SKM-1 (cell line): ENCODE results near the gene IMPACT.

Experiments
- DNase-seq: peaks from one replicate; lab custom pipeline; 2025; ENCODE audit not compliant: unreplicated experiment; lab: John Stamatoyannopoulos, UW

IMPACT gene

DNA sequence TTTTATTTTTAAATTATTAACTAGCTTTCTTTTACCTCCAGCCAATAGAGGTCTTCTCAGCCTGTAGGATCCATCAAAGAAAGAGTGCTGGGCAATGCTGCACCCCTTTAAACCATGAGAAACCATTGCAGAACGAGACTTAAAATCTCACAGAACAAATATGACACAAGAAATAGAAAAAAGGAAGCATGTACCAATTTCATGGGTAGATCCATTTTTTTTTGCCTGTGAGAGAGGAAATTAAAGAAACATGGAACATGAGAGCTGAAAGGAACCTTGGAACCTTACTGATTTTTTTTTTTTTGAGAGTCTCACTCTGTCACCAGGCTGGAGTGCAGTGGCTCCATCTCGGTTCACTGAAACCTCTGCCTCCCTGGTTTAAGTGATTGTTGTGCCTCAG lies 47.9 kb downstream of the IMPACT start:
- no peak for DNase-seq

DNA sequence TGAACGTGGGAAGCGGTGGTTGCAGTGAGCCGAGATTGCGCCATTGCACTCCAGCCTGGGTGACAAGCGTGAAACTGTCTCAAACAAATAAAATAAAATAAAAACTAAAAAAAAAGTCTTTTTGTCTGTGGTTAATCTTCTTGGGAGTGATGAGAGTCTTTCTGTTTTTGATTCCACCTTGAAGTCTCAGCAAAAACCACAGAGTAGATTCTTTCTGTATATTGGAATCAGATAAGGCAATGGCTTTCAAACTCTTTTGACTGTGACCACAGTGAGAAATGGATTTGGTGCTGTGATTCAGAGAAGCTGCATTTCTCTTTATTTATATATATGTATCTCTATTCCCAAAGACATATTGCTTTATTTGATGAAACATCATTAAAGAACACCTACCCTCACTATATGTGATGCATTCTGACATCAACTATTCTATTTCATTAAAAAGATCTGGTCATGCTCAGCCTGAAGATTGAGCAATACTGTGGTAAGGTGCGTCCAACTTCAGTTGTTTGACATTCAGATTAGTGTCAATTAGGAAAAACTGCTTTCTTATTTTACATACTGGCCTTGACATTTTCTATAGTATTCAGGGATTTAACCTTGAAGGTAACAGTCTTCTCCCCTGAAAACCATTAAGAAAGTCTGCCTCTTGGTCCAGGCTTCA lies 49.6 kb downstream of the IMPACT start:
- DNase-seq = no peak

DNA sequence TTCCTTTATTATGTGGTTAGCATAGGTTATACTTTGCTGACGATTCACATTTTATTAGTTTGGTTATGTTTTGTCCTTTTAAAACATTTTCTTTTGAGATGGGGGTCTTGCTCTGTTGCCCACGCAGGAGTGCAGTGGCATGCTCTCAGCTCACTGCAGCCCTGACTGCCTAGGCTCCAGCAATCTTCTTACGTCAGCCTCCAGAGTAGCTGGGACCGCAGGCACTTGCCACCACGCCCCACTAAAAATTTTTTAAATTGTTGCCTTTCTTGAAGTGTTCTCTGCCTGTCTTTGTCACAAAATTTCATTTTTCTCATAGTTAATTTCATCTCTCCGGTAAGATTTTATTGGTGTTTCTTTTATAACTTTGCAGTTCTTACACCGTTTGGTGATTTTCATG lies 52.9 kb downstream of the IMPACT start:
- DNase-seq = no peak

DNA sequence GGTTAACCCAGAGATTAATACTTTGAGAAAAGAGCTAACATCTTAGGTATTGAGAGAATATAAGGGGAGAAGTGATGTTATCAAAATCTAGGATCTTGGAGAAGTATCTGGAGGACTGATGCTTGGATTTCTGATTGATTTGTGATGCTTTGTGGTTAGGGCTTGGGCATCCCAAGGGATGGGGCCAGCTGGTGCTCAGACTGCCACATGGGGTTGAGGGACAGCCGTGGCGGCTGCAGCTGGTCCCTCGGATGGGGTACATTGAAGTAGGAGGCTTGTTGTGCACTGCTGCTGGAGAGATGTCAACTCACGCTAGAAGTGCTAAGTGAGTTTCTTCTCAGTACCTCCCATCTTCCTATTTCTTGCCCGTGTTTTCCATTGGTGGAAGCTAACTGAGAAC lies 56.4 kb downstream of the IMPACT start:
- DNase-seq = no peak

DNA sequence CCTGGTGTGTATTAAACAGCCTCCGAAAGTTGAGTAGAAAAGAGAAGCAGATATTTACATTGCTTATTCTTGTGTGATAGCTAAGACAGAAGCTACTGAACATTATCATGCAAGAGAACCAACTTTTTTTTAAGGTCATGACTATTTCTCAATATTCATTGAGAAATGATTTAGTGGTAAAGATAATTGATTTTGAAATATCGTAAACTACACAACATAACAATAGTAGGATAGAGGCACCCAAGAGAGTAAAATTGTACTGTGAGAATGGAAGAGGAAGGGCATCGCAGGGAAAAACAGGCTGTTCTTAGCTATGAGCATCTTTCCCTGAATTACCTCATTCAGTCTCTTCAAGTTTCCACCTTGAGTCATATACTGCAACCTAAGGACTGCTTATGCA lies 59.2 kb downstream of the IMPACT start:
- no peak for DNase-seq

DNA sequence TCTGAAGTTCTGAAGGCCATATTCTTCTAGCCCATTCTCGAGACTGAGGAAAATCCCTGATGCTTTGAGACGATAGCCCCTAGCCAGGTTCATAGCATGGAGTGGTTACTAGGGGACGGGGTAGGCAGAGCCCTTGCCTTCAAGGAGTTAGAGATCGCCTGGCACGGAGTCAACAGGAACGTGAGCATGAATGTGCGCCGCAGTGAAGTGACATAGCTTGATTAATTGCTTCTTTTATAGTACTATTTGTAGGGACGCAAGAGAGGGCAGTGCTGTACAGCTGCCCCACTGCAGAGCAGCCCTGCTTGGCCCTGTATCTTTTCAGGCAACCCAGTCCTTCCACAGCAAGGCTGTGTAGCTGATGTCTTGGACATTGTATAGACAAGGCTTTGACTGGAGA lies 60.2 kb downstream of the IMPACT start:
- DNase-seq = no peak

DNA sequence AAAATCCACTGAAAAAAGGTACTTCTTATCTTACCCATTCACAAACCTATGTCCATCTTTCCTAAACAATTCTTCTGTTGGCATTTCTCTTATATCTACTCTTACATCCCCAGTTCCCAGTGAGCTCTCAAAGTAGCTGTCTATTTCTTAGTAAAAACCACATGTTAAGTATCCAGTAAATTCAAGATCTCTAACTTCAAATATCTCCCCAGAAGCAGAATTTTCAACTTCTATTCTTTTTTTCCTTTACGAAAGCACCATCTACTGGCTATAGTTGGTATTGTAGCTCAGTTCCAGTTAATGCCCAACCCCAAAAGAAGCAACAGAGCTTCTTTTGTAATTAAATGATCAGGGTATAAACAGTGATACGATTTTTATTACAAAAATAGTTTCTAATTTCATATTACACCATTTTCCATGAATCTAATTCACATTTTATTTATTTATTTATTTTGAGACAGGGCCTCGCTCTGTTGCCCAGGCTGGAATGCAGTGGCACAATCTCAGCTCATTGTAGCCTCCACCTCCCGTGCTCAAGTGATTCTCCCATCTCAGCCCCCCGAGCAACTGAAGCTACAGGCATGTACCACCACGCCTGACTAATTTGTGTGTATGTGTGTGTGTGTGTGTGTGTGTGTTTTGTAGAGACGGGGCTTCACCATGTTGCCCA lies 62.5 kb downstream of the IMPACT start:
- DNase-seq = peak; percentile 55

DNA sequence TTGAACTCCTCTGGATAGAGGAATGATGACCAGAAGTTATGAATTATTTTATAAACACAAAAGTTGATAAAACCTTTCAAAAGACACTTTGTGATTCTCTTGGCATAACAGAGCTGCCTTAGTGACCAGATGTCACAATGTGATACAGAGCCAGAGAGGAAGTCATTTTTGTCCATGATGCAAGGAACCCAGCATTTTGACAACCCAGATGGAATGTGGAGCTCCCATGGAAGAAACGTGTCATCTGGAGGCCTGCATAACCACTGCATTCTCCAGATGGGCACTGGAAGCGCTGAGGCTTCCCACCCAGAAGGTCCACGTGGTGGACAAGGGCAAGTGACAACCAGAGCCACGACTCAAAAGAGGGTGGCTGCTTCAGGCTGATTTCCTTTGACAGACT lies 64.1 kb downstream of the IMPACT start:
- DNase-seq = no peak

DNA sequence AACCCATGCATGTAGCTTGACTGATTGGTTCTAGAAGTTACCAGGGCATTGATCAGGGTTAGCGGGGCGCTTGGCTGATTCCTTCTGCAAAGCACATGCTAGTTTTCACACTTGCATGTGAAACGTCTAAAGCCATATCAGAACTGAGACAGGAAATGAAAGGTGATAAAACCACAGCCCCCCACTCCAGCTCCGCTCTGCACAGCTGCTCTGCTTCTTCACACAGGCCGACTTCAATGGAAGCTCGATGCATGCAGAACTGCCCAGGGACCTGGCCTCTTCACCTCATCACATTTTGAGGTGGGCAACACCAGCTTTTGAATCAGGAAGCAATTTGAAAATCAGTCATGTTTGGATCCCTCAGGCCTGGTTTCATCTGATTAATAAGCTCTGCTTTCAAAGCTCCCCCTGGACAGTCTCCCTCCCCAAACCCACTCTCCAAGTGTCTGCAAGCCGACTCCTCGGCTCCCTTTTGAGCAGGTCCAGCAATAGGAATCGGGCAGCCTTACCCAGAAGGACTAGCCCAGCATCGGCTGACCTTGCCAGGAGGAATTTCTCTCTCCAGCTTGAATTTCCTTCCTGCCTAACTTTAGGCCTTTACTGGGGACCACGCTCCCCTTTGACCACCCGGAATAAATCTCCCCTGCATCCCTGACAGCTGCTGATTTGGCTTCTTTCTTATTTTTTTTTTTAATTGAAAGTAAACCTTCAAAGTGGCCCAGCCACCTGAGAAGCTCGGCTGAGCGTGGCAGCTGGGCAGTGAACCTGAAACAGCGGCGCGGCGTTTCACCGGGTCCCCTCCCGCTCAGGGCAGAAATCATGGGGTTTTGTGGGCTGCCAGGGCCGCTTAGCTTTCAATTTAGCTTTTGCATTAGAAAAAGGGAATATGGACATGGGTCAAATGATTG lies 65.7 kb downstream of the IMPACT start:
- DNase-seq = no peak

DNA sequence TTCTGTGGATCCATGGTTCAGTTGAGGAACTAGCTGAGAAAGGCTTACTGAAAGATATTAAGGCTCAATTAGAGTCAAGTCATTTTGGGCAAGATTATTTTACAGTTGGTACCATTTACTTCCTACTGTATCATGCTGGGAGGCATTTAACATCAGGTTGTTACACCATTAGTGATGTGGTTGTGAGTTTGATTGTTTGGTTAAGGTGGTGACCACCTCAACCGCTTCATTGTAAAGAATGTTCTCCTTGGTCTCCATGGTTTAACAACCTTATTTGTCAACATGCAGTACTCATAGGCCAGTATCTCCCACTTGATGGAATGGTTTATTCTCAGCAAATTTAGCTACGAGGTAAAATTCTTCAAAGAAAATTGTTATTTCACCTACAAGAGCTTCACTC lies 68.1 kb downstream of the IMPACT start:
- DNase-seq = no peak

DNA sequence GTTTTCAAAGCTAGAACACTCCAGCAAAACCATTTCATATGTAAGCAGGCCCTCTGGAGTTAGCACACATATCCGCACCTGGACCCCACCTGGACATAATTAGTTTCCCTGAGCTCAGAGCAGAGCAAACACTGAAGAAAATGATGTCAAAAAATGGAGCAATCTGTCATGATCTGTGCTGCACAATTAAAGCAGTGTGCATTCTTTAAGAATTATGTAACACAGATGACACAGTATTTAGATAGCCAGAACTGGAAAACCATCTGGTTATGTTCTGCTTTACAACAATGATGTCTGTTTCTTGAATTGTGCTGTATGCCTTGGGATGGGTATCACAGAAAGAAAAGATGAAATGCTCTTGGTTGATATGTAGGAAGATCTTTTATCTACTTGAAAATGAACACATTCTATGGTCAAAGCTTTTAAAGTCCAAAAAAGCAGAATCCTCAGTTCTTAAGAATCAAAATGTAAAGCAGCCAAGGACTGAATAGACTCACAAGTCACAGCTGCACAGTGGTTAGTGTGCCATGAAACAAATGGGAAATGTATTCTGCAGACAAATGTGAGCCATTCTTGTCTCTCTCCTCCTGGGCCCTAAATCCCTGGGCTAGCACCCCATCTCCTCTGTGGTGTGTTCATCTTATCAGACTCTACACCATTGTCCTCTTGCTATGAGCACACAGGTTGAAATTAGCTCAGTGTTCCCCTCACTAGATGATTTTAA lies 70.7 kb downstream of the IMPACT start:
- no peak for DNase-seq

DNA sequence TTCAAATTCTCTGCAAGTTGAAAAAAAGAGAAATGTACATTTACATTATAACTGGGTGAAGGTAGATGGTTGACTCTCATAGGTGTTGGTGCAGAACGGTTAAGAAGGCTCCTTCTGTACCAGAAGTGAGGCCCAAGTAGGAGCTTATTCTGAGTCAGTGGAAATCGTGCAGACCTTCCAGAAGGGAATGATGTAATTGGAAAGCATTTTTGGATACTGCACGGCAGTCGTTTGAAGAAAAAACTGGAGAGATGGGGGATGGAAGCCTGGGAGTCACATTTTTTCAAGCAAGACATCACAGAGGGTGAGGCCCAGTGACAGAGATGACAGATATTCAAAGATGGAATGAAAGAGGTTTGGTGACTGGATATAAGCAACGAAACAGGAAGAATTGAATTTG lies 73.3 kb downstream of the IMPACT start:
- DNase-seq = no peak

DNA sequence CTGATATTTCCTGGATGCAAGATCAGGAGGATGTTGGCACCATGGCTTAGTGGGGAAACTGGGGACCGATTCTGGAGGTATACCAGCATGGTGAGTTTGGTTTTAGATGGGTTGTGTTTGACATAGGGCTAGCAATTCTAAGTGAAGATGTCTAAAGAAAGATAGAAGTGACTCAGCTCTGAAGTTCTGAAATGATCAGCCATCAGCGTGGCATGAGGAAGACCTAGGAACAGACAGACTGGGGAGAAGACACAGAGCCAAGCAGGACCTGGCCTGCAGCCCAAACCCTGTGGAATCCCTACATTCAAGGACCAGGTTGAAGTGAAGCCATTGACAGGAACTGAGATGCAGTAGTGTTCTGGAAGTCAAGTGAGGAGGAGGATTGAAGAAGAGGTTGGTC lies 73.7 kb downstream of the IMPACT start:
- no peak for DNase-seq

DNA sequence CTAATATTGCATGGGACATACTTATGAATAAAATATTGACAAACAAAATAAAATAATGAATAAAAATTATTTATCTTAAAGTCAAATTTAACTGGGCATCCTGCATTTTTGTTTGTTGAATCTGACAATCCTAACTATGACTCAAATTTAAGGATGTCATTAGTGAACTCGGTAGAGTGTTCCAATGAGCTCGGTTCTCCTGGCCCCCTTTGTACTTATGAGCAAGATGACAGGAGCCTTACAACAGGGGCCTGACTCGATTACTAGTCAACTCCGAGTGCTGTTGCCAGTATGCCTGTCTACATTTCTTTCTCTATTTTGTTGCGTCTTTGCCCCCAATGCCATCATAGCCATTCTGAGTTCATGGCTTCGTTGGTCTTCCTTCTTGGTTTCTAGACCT lies 74.3 kb downstream of the IMPACT start:
- no peak for DNase-seq

DNA sequence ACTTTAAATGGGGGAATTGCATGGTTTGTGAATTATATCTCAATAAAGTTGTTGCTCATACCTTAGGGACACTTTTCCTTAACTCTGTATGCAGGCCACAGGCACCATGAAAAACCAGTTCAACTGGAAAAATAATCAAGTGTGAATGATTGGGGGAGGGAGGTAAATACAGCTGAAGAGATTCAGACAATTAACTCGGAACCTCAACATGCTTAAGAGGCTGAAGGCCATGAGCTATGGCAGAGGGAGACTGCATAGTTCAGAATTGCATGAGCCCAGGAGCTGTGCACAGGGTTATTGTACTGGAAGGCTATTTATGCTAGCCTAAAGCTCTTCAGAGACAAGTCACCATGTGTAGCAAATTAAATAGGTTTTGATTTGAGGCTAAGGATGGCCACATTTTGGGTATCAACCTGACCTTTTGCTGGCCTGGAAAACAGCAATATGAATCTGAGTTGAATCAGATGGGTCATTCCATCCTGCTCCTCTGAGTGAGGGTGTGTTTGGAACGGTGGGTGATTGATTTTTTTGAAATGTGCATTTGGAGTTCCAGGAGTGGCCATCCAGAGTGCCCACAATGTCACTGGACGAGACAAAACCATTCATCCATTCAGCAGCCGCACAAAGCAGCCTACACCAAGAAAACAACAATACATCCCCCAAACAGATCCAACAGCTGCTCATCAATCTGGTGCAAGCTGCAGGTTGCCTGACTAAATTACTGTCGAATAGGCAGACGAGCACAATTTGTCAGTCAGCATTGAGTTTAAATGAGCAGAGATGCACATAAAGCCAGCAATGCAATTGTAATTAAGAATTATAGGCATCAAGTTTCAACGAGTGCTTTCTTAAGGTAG lies 76.4 kb downstream of the IMPACT start:
- no peak for DNase-seq
